NOMO-1 (cell line): ENCODE results near the gene OLFML2A.

Experiments used
- DNase-seq, 2 experiments: peaks; one replicate each; lab custom pipeline; 2025; ENCODE audit not compliant: unreplicated experiment in 2 of 2; lab: John Stamatoyannopoulos, UW

The OLFML2A gene

GRCh38 chr9:124794902-124795491 lies 18.1 kb downstream of the OLFML2A start:
- DNase-seq: no peak

- DNase-seq: no peak
These were observed 19.0 kb downstream of the OLFML2A start for GRCh38 chr9:124795881-124796431.

- DNase-seq: no peak
These were observed 20.6 kb downstream of the OLFML2A start for GRCh38 chr9:124797343-124798103.

- no peak for DNase-seq
These were observed 22.5 kb downstream of the OLFML2A start for GRCh38 chr9:124799274-124800006.

GRCh38 chr9:124800306-124801259 lies 23.6 kb downstream of the OLFML2A start:
- peak; percentile 54 to 86 for DNase-seq

GRCh38 chr9:124801356-124801755 lies 24.4 kb downstream of the OLFML2A start:
- DNase-seq: no peak

GRCh38 chr9:124802426-124802825 lies 25.5 kb downstream of the OLFML2A start:
- no peak for DNase-seq

- no peak for DNase-seq
These were observed 27.0 kb downstream of the OLFML2A start for GRCh38 chr9:124803911-124804310.

- no peak for DNase-seq
These were observed 28.3 kb downstream of the OLFML2A start for GRCh38 chr9:124805186-124805585.

GRCh38 chr9:124808246-124808956 lies 31.5 kb downstream of the OLFML2A start:
- no peak for DNase-seq

GRCh38 chr9:124809211-124809610 lies 32.3 kb downstream of the OLFML2A start:
- no peak for DNase-seq

- no peak for DNase-seq
These were observed 33.0 kb downstream of the OLFML2A start for GRCh38 chr9:124809741-124810500.

- DNase-seq: no peak
These were observed 33.9 kb downstream of the OLFML2A start for GRCh38 chr9:124810663-124811355.

GRCh38 chr9:124812441-124812876 lies 35.5 kb downstream of the OLFML2A start:
- no peak for DNase-seq

GRCh38 chr9:124813041-124813440 lies 36.1 kb downstream of the OLFML2A start:
- DNase-seq: no peak

GRCh38 chr9:124813501-124814163 lies 36.7 kb downstream of the OLFML2A start:
- no peak for DNase-seq

GRCh38 chr9:124814164-124814535 lies 37.2 kb downstream of the OLFML2A start:
- no peak for DNase-seq

GRCh38 chr9:124815601-124816000 lies 38.7 kb downstream of the OLFML2A start:
- no peak for DNase-seq
